MM.1S (cell line): ENCODE data around the gene HEPN1.

Experiments used
- EZH2 ChIP-seq: fragments of 300-600 bp; sonication (generic); optimal IDR thresholded peaks from 2 replicates; pipeline ENCODE3; 2017; ENCODE audit warnings: low read depth, mild to moderate bottlenecking, antibody characterized with exemption, low read length, mixed read lengths
- TF ChIP-seq, protein P1 (sequence below): fragments of 300-600 bp; sonication (generic); IDR thresholded peaks from 2 replicates; pipeline ENCODE4 v1.5.1; 2016; ENCODE audit warnings: antibody characterized with exemption, low read length, mixed read lengths

DNA sequence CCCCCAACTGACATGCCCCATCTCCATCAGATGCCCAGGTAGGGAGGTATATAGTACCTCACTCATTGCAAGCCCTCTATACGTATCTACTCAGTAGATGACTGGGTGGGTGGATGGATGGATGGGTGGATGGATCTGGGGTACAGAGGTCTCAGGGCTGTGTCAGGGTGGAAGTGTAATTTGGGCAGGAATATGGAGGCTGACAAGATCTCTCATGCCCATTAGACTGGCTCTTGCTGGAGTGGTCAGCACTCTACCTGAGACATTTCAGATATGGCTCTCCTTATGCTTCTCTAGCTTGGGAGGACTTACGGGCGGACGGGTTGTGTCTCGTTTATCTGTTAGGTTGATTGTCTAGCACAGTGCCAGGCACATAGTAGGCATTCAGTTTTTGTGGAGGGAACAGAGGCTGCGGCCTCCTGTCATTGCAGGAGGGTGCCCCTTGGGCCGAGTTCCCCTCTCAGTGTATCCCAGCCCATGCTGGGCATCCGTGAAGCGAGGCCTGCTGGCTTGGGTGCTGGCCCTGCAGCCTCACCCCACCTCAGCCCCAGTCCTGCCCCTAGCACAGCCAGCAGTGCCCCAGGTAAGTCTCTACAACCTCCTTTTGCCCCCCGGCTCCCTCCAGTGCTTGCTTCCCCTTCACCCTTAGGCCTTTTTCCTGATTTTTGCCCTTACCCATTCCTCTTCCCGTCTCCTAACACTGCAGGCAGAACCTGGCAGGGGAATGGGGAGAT lies 40.1 kb upstream of the HEPN1 start:
- TF ChIP-seq, protein P1, sequence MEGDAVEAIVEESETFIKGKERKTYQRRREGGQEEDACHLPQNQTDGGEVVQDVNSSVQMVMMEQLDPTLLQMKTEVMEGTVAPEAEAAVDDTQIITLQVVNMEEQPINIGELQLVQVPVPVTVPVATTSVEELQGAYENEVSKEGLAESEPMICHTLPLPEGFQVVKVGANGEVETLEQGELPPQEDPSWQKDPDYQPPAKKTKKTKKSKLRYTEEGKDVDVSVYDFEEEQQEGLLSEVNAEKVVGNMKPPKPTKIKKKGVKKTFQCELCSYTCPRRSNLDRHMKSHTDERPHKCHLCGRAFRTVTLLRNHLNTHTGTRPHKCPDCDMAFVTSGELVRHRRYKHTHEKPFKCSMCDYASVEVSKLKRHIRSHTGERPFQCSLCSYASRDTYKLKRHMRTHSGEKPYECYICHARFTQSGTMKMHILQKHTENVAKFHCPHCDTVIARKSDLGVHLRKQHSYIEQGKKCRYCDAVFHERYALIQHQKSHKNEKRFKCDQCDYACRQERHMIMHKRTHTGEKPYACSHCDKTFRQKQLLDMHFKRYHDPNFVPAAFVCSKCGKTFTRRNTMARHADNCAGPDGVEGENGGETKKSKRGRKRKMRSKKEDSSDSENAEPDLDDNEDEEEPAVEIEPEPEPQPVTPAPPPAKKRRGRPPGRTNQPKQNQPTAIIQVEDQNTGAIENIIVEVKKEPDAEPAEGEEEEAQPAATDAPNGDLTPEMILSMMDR: no peak
- TF ChIP-seq EZH2: no peak
